Activated CD4-positive, alpha-beta T cell treated with anti-CD3 and anti-CD28 coated beads, Interleukin-2, amount 50 U/mL, for 16 hours (primary cell): ENCODE results near the gene KIF26B.

ENCODE experiments used
- DNase-seq: peaks from one replicate; pipeline ENCODE4 v3.0.0-alpha.2; 2020

Gene KIF26B

DNA sequence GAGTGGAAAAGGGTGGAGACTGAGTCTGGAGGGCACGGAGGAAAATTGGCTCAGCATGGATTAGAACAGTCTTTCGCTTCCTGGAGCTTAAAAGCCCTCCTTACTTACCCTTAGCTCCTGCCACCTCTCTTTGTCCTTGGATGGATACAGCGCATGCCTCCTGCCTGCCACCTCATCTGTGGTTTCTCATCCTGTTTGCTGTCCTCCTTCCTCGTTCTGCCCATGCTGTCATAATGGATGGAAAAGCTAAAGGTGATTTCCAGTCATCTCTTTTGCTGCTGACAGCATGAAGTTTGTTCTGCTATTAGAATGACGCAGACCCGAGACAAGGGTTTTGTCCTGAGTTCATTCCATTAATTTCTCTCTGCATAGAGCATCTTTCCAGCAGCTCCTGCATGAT lies 425.9 kb downstream of the KIF26B start:
- DNase-seq, result no peak

DNA sequence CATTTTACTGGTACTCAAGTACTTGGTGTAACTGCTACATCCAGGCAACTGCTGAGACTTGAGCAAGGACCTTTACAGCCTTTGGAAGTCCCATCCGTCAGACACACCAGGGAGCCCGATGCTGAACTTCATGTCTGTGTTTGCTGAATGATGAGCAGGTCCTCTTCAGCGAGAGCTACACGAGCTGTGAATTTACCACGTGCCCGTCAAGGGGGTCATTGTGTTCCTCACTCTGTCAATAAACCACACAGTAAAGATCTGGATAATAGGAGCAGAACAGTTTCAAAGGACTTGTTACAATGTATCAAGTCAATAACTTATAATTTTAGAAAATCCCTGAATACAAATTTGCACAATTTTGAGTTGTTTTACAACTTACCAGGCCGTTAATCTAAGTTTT lies 427.2 kb downstream of the KIF26B start:
- no peak for DNase-seq

DNA sequence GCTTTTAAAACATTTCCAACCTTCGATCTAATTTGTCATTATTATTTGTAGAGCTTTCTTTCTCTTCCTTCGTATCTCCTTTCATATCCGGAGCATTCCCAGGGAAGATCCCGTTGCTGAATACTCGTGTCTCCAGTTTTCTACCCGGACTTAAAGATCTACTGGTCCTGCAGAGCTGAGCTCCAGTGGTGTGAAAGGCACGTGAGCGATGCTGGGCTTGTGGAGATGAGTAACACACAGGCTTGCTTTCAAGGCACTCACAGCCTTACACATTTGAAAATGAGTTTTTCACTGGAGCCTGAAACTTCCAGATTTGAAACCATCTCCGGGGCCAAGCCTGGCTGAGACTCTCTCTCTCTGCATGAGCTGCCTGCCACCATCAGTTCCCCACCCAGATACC lies 428.3 kb downstream of the KIF26B start:
- DNase-seq, result no peak

DNA sequence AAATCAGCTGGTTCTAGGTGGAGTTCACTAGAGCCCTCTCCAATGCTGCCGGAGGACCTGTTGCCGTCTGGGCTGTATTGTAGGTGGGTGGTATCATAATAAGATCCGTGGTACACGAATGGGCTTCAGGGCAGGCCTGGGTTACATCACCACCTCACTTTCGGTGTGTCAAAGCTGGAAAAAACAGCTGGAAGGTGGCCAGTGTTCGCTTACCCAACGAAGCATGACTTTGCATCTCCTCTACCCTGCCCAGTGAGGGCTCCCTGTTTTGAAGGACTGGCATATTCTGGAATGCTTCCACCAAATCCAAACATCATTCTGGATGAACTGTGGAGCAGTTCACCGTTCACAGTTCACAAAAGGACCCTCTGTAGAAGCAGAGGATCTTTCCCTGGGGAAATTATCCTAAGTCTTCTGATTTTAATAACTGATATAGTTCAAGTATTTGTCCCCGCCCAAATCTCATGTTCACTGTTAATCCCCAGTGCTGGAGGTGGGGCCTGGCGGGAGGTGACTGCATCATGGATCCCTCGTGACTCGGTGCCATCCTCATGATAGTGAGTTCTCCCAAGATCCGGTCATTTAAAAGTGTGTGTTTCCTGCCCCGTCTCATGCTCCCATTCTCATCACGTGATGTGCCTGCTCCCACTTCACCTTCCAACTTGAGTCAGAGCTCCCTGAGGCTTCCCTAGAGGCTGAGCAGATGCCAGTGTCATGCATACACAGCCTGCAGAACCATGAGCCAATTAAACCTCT lies 429.0 kb downstream of the KIF26B start:
- no peak for DNase-seq

DNA sequence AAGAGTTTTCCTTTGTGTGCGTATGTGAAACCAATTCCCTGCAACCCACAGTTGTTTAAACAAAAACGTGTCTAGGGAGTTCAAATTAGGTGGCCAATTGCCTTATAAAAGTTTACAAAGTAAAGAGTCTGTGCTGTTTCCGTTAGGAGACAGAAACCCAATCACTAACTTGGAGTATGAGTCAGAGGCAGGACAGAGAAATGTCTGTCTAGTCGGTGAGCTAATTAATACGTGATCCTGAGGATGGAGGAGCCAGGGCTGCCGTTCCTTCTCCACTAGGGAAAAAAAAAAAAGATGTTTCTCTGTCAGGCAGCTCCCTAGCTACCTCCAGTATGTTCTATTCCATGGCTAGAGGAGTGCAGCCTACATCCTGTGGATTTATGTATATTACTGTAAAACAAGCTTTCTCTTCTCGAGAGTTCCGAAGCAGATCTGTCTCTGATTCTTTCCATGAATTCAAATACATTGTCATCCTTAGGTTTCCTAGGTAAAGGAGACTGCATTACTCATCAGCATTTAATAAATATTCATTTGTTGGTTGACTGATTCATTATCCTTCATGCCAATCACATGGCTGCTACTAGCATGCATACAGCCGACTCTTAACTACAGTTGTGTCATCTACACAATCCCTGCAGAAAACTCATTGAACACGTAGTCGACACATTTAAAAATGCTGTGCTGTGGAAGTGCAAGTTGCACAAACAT lies 430.6 kb downstream of the KIF26B start:
- DNase-seq, result no peak

DNA sequence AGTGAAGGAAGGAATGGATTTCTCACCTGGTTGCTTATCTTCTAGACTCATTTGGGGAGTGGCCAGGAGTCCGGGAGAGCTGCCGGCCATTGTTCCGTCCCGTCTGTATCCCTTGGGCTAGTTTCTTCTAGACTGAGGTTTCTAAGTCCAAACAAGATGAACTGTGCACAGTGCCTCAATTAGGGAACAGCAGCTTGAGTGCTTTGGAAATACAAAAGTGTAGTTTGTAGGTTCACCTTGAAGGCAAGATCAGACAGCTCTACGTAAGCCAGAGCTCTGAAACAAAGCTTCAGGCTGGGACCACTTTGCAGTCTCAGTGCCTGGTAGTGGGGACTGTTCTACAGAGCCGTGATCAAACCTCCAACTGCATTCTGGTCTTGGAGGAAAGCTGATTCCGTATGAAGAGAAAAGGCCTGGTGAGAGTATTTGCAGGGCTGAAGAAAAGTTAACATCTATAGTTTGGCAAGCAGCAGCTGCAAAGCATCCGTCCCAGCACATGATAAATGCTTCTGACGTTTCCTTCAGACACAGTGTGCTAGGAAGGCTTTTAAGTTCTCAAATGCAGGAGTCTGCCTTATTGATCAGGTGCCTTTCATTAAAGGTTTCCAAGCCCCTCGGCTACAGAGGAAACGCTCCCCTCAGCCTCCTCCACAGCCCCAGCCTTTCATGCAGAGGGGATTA lies 432.8 kb downstream of the KIF26B start:
- no peak for DNase-seq

DNA sequence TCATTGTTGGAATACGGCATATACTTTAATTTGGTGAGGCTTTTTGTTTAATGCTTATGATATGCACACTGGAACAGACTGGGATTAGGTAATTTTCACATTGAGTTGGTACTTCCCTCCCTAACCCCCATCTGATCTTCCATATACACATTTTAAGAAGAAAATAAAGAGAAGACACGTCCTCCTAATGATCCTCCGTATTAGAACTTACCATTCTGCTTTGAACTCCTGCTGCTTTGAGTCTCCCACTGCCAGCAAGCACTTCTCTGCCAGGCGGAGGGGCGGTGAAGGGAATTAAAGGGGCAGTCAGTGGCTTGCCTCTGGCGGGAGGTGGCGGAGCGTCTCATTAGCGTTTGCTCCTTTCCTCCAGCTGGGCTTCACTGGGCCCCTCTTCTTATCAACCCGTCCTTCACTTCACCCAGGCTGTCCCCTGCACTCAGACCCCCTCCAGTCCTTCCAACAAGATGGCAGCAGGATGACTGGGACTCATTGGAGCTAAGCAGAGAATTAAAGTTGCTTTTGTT lies 433.4 kb downstream of the KIF26B start:
- no peak for DNase-seq

DNA sequence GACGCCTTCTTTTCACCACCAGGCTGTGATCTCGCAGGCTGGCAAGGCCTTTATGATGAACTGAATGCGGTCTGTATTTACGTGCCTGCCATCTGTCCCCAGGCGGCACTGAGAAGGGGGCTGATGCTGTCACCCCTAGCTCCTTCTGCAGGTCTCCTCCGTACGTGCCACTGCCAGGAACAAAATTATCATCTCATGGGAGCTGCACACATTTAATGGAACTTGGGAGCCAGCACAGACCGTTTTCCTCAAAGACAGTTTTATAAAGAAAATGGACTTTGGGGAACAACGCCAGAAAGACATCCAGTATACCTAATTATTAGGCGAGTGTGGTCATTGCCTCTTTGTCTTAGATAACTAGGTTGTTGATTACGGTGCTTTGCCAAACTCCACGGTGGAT lies 434.5 kb downstream of the KIF26B start:
- DNase-seq, result no peak

DNA sequence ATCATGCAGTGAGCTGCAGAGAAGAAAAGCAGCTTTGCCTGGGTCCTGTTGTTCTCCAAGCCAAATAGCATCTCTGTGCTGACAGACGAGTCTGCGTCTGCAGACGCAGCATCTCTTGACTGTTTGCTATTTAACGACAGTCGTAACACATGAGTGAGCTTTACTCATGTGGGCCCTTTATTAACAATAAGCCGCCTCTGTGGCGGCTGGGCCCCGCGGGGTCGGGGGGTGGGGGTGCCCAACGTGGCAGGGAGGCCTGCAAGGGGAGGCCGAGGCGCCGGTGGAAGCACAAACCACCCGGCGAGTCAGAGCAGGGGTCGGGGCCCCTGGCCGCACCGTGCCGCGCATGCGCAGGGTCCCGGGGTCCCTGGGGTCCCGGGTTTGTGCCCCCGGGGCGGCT lies 435.1 kb downstream of the KIF26B start:
- no peak for DNase-seq

DNA sequence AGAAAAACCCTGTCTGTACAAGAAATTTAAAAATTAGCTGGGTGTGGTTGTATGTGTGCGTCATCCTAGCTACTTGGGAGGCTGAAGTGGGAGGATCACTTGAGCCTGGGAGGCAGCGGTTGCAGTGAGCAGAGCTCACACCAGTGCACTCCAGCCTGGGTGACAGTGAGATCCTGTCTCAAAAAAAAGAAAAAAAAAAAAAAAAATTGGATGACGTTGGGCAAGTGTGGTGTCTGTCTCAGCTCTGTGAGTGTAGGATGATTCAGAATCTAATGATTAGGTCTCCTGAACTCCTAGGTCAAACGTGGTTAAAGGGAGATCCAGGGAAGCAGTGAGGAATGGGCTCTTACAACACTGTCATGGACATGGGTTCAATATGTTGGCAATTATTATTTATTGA lies 435.9 kb downstream of the KIF26B start:
- DNase-seq, result no peak

DNA sequence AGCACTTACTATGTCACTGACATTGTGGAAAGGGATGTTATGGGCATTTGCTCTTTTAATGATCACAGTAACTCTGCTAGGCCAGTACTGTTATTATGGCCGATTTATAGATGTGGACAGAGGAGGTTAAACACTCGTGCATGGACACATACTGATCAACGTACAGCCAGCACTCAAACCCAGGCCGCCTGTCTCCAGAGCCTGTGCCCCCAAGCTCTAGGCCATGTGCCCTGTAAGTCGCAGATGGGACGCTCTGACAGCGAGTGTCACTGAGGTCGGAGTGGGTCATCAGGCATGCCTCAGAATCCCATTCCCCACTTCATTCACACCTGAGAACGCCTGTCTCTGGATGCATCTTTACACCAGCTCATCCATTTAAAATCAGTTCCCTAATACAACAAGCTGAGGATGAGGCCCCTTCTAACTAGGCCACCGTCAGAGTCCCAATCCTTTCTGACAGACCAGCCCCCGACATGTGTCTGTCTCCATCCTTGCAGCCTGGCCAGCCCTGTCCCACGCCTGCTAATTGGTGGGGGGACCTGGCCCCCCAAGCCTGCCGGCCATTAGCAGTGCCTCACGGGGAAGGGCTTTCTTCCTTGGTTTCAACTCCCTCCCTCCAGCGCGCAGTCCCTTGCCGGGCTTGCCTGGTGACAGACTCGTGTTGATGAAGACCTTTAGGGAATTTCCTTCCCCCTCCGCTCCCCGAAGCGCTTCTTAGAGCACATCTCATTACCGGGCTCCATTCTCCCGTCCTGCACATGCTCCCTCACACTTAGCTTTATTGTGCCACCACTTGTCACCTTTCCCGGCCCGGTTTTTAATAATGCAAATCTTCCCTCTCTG lies 436.8 kb downstream of the KIF26B start:
- DNase-seq, result no peak

DNA sequence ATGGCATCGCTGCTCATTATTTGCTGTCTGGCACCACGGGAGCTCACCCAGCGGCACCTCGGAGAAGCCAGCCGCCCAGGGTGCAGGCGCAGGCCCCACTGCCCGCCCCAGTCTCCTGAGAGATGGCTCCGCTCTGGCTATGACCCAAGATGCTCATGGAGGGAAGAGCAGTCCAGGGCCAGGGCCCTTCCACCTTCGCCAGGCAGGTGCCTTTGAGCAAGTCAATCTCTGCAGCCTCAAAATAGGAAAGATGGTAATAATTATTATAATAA lies 437.3 kb downstream of the KIF26B start:
- no peak for DNase-seq

DNA sequence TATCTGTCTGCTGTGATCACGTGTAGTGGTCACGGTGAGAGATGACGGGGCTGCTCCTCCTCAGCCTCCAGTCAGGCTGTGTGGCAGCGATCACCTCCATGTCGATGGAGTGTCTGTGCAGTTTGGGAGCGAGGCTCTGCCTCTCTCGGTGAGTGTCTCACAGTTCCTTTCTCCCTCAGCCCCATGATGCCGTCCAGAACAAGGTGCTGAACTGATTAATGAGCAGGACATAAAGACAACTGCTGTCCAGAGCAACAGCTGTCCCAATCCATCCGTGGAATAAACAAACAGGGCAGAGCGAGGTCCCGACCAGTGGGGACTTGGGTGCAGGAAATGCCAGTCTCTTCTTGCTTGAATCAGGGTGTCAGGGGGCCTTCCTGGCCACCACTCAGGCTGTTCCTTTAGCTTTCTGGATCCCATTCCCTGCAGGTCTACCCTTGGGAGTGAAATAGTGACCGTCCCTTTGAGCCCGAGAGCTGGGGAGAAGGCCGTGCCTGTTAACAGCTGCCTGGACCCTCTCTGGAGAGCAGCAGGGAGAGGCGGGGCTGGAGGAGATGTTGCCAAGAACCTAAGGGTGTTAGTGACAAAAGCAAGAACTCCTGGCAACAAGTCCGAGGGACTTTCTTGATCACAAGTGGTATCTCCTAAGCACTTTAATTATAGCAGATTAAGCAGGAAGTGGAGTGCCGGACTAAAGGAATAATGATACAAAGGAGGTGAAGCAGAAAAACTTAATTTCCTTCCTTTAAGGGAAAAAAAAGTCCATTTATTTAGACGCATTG lies 443.9 kb downstream of the KIF26B start:
- DNase-seq, result no peak

DNA sequence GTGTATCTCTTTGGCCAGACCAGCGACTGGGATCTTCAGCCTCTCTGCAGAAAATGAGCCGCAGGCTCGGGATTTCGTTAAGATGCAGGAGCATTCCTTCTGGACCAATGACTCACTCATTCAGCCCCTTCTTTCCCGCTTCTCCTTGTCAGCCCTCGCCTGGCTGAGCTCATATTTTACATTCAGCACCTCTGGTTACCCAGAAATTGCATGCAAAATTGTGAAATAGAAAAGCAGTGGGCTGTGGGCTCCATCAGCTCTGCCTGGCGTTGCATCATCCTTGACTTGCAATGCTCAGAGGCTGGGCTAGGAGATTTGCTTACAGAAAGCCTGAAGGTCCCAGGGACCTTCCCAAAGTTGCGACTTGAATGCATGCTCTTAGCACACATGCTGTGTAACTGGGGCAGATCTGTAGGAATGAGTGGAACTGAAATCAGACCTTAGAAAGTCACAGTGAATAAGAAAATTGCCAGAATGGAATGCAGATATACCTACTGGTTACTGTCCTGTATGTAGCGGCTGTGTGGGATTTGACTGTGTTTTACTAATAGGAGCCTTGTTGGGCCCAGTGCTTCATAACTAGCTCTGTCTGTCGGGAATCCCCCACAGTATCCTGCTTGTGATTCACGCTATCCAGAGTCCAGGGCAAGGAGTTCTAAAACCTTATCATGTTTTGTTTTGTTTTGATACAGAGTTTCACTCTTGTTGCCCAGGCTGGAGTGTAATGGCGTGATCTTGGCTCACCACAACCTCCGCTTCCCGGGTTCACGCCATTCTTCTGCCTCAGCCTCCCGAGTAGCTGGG lies 444.8 kb downstream of the KIF26B start:
- DNase-seq, result no peak

DNA sequence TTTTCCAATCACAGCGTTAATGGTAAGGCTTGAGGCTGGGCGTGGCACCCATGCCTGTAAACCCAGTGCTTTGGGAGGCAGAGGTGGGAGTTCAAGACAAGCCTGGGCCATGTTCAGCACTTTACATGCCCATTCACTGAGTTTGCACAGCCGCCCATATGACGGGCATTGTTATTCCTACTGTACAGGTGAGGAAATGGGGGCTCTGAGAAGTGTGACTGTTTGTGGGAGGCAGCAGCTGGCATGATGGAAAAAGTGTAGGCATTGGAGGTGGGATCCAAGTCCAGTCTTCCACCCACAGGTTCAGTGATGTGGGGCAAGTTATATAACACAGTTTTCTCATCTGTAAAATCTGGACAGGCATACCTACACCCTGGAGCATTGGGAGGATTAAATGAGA lies 445.9 kb downstream of the KIF26B start:
- DNase-seq, result no peak

DNA sequence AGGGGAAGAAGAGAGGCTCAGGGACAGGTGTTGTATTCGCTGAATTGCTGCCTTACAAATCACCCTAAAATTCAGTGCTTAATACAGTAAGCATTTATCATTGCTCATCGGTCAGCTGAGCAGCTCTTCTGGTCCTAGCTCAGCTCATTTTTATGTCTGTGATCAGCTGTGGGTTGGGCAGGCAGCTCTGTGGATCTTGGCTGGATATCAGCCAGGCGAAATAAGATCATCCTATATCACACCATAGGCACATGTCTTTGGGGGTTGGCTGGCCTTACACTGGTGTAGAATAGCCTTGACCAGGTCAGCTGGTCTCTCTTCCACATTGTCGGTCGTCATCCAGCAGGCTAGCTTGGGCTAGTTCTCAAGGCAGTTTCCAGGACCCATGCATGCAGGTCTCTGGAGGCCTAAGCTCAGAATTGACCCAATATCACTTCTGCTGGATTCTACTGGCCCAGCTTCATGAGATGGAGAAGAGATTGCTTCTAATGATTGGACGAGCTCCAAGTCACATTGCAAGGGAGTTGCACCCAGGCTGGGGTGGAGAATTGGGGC lies 448.6 kb downstream of the KIF26B start:
- no peak for DNase-seq

DNA sequence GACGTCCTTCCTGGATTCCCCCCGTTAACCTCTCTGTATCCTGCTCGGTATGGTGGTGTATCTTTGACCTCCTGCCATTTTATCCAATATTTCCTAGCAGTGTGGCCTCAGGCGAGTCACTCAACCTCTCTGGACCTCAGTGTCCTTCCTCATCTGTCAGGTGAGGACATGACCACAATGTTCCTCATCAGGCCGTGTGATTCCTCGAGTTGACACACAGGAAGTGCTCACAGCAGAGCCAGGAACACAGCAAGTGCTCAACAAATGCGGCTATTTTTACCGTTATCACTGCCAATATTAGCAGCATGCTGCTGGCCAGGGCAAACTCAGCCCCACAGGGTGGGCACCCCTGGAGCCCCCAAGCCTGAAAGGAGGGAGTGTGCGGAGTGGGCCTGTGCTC lies 450.2 kb downstream of the KIF26B start:
- DNase-seq, result no peak

DNA sequence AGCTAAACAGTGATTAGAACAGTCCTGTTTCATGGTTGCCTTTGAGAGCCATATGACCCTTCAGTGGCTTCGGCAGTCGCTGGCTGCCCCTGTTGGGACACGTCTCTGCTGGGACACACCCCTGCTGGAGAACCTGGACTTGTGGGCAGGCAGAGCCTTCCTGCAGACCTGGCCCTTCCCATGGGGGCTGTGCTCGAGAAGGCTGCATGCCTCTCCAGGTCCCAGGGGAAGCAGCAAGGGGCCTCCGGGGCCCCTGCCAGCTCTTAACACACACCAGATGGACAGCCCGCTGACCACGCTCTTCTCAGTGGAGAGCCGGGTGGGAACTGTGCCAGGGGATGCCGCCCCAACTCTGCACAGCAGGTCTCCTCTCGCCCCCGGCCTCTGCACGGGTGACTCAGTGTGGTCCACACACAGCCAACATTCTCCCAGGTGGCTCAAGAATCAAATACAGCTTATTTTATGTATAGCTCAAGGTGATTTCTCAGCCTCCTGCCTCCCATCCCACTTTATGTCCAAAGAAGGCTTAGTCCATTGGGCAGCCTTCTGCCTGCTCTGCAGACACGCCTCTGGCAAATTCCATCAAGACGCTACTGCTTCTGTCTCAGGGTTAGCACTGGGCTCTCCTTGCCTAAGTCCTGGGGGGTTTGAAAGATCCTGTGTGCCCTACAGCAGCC lies 450.8 kb downstream of the KIF26B start:
- DNase-seq, result no peak

DNA sequence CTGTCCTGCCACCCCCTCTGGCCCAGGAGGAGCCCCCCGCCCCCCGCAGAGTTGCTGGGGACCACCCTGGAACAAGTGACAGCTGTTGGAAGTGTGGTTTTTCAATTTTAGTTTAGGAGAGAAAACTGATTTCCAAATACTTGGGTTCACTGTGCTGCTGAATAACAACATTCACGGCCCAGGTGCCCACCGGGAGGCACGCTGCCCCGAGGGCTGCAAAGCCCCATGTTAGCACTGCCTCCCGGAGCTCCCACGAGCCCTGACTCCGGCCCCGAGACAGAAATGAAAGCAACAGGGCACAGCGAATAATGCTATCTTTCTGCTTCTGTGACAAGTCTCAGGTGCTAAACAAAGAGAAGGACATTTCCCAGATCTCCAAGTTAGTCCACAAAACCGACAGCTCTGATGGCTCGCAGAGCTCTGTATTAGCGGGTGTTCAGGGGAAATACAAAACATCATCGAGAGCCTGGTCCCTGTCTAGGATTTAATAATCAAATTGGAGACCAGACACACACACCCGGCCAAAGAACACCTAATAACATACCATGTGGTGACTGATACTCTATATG lies 451.5 kb downstream of the KIF26B start:
- no peak for DNase-seq

DNA sequence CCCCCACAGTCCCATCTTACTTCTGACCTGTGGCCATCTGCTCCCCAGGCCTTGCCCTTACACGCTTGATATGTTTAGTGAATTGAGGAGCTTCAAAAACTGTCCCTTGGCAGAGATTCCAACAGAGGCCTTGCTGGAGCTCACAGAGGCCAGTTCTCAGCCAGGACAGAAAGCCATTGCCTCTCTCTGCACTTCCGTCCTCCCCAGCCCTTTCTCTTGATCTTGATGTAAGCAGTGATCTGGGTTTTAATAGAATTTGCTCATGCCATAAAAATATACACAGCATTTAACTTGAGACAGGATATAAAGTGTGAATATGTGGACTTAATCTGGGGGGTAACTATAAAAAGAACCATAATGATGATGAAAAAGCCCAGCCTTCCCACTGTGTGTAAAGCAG lies 453.5 kb downstream of the KIF26B start:
- DNase-seq, result no peak
